Stimulated activated naive CD8-positive, alpha-beta T cell treated with anti-CD3 and anti-CD28 coated beads, Interleukin-15, Interleukin-2, amounts not matched to agents 100 ng/mL and 50 ng/mL, for 24 hours (primary cell): ENCODE data around the gene CFAP58.

Experiments
- H3K27ac Mint-ChIP-seq: one replicate; pipeline ENCODE4 v1.8.0; 2021; ENCODE audit warnings: mild to moderate bottlenecking, mixed read lengths
- H3K27me3 Mint-ChIP-seq: one replicate; pipeline ENCODE4 v1.8.0; 2021; ENCODE audit warnings: mixed read lengths
- H3K36me3 Mint-ChIP-seq: one replicate; pipeline ENCODE4 v1.8.0; 2021; ENCODE audit warnings: low read depth, mixed read lengths
- H3K4me1 Mint-ChIP-seq: one replicate; pipeline ENCODE4 v1.8.0; 2021; ENCODE audit warnings: low read depth, mixed read lengths
- H3K4me3 Mint-ChIP-seq: one replicate; pipeline ENCODE4 v1.8.0; 2021; ENCODE audit warnings: mild to moderate bottlenecking, mixed read lengths
- H3K9me3 Mint-ChIP-seq: one replicate; pipeline ENCODE4 v1.8.0; 2021; ENCODE audit warnings: mixed read lengths

Gene CFAP58

DNA sequence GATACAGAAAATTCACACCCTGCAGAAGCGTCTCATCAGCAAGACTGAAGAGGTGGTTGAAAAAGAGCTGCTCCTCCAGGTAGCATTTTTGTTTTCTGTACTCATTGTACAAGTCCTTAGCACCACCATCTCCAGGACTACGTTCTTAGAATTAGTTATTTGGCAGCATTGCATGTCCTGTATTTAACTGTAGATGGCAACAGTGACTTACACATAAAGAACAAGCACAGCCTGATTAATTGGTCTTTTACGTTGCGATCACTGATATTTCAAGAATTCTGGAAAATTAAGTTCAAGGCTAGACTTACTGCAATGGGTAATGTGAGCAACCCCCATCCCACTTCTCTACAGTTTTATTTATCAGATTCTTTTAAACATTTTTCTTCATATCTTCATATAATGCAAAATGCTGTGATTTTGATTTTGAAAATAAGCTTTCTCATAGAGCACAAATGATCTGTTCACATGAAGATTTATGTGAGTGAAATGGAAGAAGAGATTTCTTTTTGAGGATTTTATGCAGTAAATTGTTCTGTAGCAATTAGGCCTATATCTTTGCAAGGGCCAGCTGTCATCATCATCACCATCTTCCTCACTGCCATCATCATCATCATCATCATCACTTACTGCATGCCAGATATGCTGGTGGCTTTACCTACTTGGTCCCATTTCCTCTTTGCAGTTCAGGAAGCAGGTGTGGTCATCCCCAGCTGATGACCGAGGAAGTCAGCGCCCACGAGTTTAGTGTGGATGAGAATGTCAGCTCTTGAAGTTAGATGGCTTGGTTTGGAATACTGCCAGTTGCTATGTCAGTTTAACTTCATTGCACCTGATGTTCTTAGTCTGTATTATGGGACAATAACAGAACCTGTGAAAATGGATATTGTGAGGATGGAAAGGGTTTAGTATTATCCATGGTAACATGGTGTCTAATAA, 53.4 kb downstream of the CFAP58 start:
- no peaks in the 10 kb centered on the region for H3K36me3 Mint-ChIP-seq
- no peaks in the 10 kb centered on the region for H3K9me3 Mint-ChIP-seq
- peaks cover 27% of the 10 kb centered on the region for H3K27me3 Mint-ChIP-seq
- H3K4me3 Mint-ChIP-seq: no peak overlapping the region
- H3K4me1 Mint-ChIP-seq: no peaks in the 10 kb centered on the region
- H3K27ac Mint-ChIP-seq: no peak overlapping the region

- Mint-ChIP-seq H3K27ac (no peak overlapping the region), H3K4me1 (peaks cover 4% of the 10 kb centered on the region), H3K4me3 (no peak overlapping the region), H3K9me3 (no peaks in the 10 kb centered on the region), H3K36me3 (no peaks in the 10 kb centered on the region), H3K27me3 (peaks cover 22% of the 10 kb centered on the region)
These were observed 59.9 kb downstream of the CFAP58 start for GRCh38 chr10:104413528-104413927.

DNA sequence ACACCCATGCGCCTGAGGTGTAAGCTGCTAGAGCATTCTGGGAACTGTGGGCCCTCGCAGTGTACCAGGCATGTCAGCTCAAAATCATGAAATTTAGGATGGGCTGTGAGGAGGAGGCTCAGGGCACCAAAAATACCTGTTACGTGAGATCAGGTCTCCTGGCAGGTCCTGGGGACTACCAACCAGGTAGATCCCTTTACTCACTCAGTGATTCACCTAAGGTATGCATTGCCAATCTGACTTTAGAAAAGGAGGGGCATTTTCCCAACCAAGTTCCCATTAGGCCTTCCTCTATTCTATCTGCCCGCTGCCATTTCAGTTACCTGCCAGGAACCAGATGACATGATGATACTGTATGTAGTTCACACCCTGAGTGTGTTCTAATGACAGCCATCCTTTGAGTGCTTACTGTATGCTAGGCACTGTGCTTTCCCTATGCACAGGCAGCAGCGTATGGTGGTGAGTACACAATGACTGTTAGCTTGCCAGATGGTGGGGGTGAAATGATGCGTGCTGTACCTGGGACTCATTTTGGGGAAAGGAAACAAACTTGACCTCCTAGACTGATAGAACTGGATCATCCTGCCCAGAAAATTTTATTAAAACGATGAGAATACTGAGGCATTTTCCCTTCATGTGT, 62.0 kb downstream of the CFAP58 start:
- Mint-ChIP-seq H3K27me3 (peaks cover 14% of the 10 kb centered on the region), H3K27ac (no peak overlapping the region), H3K4me1 (peaks cover 4% of the 10 kb centered on the region), H3K4me3 (no peak overlapping the region), H3K9me3 (no peaks in the 10 kb centered on the region), H3K36me3 (no peaks in the 10 kb centered on the region)

DNA sequence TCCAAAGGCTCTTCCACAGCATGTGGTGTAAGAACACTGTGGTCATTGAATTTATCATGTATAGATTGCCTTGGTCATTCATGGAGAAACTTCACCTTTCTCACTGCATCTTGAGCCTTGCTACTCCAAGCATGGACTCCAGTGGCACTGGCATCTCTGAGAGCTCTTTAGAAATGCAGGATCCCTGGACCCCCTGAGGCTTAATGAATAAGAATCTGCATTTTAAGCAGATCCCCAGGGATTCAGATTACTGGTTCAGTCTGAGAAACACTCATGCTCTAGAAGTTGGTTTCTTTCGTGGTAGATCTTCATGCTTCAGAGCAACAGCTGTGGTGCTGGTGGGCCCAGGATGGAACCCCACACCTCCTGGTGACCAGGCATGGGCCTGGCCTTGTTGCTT, 63.2 kb downstream of the CFAP58 start:
- Mint-ChIP-seq H3K4me1 (peaks cover 4% of the 10 kb centered on the region), H3K27ac (no peak overlapping the region), H3K4me3 (no peak overlapping the region), H3K9me3 (no peaks in the 10 kb centered on the region), H3K36me3 (no peaks in the 10 kb centered on the region), H3K27me3 (peaks cover 13% of the 10 kb centered on the region)

- peaks cover 4% of the 10 kb centered on the region for H3K4me1 Mint-ChIP-seq
- no peaks in the 10 kb centered on the region for H3K9me3 Mint-ChIP-seq
- H3K27me3 Mint-ChIP-seq: peaks cover 13% of the 10 kb centered on the region
- H3K36me3 Mint-ChIP-seq: no peaks in the 10 kb centered on the region
- H3K4me3 Mint-ChIP-seq: no peak overlapping the region
- no peak overlapping the region for H3K27ac Mint-ChIP-seq
These were observed 64.1 kb downstream of the CFAP58 start for GRCh38 chr10:104417637-104418292.

GRCh38 chr10:104424719-104425118, 71.1 kb downstream of the CFAP58 start:
- H3K9me3 Mint-ChIP-seq: no peaks in the 10 kb centered on the region
- H3K27me3 Mint-ChIP-seq: no peaks in the 10 kb centered on the region
- H3K4me3 Mint-ChIP-seq: no peak overlapping the region
- no peaks in the 10 kb centered on the region for H3K4me1 Mint-ChIP-seq
- no peaks in the 10 kb centered on the region for H3K36me3 Mint-ChIP-seq
- H3K27ac Mint-ChIP-seq: no peak overlapping the region

GRCh38 chr10:104427989-104428388, 74.4 kb downstream of the CFAP58 start:
- Mint-ChIP-seq H3K36me3 (no peaks in the 10 kb centered on the region), H3K27me3 (no peaks in the 10 kb centered on the region), H3K4me1 (no peaks in the 10 kb centered on the region), H3K4me3 (no peak overlapping the region), H3K27ac (no peak overlapping the region), H3K9me3 (no peaks in the 10 kb centered on the region)

DNA sequence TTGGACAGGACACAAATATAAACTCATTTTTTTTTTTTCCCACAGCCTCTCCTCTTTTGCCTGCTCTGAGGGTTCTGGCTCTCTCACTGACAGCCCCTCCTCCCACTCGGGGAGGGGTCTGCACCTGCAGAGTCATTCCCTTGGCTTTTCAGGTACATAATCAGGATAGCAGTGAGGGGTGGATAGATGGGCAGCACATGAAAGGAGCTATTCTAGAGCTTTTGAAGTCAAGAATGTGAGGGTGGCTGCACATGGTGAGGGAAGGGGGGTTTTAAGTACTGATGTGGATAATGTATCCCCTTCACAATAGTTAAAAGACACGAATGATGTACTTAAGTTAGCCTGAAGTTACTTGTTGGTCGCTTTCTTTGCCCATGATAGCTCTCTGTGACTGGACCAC, 76.2 kb downstream of the CFAP58 start:
- Mint-ChIP-seq H3K9me3 (no peaks in the 10 kb centered on the region), H3K4me1 (no peaks in the 10 kb centered on the region), H3K36me3 (no peaks in the 10 kb centered on the region), H3K27ac (no peak overlapping the region), H3K27me3 (peaks cover 3% of the 10 kb centered on the region), H3K4me3 (no peak overlapping the region)

- Mint-ChIP-seq H3K27ac (no peak overlapping the region), H3K27me3 (peaks cover 4% of the 10 kb centered on the region), H3K4me1 (no peaks in the 10 kb centered on the region)
These were observed 76.7 kb downstream of the CFAP58 start for GRCh38 chr10:104430360-104430759.

DNA sequence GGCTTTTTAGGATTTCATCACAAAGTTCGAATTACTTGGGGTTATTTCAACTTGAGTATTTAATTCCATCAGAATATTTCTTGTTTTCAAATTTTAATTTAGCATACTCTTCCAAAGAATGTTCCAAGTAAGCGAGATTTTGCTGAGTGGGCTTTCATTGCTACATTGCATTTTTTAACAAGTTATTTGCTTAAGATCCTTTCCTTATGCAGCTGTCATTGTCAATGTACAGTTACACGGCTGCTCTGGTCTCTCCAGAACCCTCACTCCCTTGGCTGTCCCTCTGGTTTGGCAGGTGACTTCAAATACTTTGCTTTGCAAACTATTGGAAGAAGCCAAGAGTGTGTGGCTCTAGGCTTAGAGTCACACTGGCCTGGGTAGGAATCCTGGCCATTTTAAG, 80.0 kb downstream of the CFAP58 start:
- Mint-ChIP-seq H3K36me3 (no peaks in the 10 kb centered on the region), H3K9me3 (no peaks in the 10 kb centered on the region), H3K27me3 (peaks cover 6% of the 10 kb centered on the region), H3K4me3 (no peak overlapping the region), H3K27ac (no peak overlapping the region), H3K4me1 (no peaks in the 10 kb centered on the region)

More at GRCh38 chr10:104430360-104430759, 76.7 kb downstream of the CFAP58 start:
- Mint-ChIP-seq H3K36me3 (no peaks in the 10 kb centered on the region), H3K4me3 (no peak overlapping the region), H3K9me3 (no peaks in the 10 kb centered on the region)

DNA sequence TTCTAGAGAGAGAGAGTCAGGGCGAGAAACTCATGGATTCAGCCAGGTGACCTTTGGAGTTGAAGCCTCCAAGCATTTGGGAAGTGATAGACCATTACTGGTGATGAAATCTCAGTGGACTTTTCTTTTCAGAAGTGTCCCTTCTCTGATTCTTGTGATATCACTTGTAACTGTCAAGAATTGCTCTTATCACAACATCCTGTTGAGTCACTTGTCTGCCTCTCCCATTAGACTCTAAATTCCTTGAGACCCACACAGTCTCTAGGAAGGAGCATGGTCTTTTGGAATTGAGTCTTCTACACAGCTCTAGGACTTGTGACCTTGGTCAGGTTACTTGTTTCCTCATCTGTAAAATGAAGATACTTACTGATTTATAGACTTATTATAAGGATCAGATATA, 81.0 kb downstream of the CFAP58 start:
- Mint-ChIP-seq H3K4me3 (no peak overlapping the region), H3K4me1 (no peaks in the 10 kb centered on the region), H3K27ac (no peak overlapping the region), H3K27me3 (peaks cover 6% of the 10 kb centered on the region), H3K9me3 (no peaks in the 10 kb centered on the region), H3K36me3 (no peaks in the 10 kb centered on the region)

DNA sequence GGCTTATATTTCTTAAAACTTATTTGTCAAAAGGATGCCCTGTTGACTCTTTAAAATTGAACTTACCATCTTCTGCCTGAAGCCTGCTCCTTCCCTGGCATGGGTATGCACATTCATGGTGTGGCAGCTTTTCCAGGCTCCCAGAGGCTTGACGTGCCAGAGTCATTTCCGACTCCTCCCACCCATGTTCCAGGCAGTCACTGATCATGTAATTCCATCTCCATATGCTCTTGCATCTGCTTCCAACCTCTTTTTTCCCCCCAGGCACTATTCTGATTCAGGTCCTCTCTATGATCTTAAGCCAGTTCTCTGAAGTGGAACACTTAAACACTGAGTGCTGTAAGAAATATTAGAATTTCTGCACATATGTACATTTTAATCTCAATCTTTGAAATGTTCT, 82.2 kb downstream of the CFAP58 start:
- peaks cover 6% of the 10 kb centered on the region for H3K27me3 Mint-ChIP-seq
- no peaks in the 10 kb centered on the region for H3K9me3 Mint-ChIP-seq
- H3K27ac Mint-ChIP-seq: no peak overlapping the region
- no peak overlapping the region for H3K4me3 Mint-ChIP-seq
- no peaks in the 10 kb centered on the region for H3K4me1 Mint-ChIP-seq
- H3K36me3 Mint-ChIP-seq: no peaks in the 10 kb centered on the region

GRCh38 chr10:104437226-104437625, 83.6 kb downstream of the CFAP58 start:
- H3K9me3 Mint-ChIP-seq: no peaks in the 10 kb centered on the region
- H3K4me3 Mint-ChIP-seq: no peak overlapping the region
- H3K27ac Mint-ChIP-seq: no peak overlapping the region
- no peaks in the 10 kb centered on the region for H3K36me3 Mint-ChIP-seq
- H3K4me1 Mint-ChIP-seq: no peaks in the 10 kb centered on the region
- peaks cover 6% of the 10 kb centered on the region for H3K27me3 Mint-ChIP-seq

DNA sequence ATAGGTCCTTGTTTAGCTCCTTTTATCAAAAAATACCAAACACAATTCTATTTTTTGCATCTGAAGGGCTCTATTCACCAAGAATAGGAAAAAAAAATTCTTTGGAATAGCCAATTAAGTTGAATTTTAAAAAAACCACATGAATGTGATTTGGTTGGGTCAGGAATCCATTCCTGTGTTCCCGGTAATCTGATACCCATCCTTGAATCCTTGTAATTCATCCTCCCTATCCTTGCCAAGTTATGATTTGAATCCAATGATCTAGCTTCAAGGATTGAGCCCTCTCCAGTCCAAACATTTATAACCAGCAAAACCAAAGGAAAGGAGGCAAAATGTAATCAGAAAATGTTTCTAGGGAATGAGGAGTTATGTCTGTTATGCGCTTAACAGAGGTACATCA, 86.6 kb downstream of the CFAP58 start:
- Mint-ChIP-seq H3K4me3 (no peak overlapping the region), H3K36me3 (no peaks in the 10 kb centered on the region), H3K4me1 (peaks cover 1% of the 10 kb centered on the region), H3K9me3 (no peaks in the 10 kb centered on the region), H3K27ac (no peak overlapping the region), H3K27me3 (peaks cover 3% of the 10 kb centered on the region)

DNA sequence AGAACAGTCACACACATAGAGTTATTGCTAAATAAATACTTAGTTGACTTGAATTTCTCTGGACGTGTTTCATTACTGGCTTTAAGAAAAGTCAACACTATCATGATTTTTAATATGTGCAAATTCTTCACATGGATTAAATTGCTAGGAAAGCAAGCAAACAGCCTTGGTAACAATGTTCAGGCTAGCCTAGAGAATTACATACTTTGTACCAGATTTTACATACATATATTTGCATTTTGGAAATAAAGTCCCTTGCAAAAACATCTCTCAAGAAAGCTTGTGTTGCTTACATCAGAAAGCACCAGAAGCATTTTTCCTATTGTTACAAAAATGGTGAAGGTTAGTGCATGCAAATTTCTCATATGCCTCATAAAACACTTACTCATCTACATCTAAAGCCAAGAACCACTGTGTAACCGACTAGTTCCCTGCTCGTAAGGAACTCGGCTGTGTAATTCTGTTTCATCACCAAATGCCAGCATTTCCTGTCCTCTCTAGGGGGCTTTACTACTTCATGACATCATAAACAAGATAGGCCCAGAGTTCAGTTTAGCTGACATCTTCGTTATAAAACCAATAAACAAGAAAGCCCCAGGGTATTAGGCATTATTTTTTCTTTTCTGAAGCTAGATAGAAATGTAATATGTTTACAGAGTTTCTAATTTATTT, 87.8 kb downstream of the CFAP58 start:
- Mint-ChIP-seq H3K27ac (no peak overlapping the region), H3K4me3 (no peak overlapping the region), H3K36me3 (no peaks in the 10 kb centered on the region), H3K4me1 (peaks cover 5% of the 10 kb centered on the region), H3K27me3 (no peaks in the 10 kb centered on the region), H3K9me3 (no peaks in the 10 kb centered on the region)
